IMR-90 (cell line): ENCODE data around the gene LPO. TPM values are rescaled to one million over a fixed set of nuclear protein-coding genes. Genes with fewer than 3 reads are reported as not detected.

ENCODE experiments used
- ATAC-seq: fragments of 200-7000 bp; cut with Tn5 transposase; 2 replicates; pipeline ENCODE4 v1.9.1; 2020; ENCODE audit warnings: low read depth, mild to moderate bottlenecking, moderate library complexity
- BruUV-seq: library from RNA; stranded (reverse); fragments of 400-500 nt; replicated peaks from 2 replicates; lab custom pipeline; 2021; lab: Mats Ljungman, UMichigan
- CTCF ChIA-PET: fragments of 300-600 bp; formaldehyde crosslinking; extraction: SDS; loops from one replicate; lab custom pipeline; 2021; ENCODE audit warnings: antibody characterized with exemption; lab: Yijun Ruan, JAX
- POLR2A ChIA-PET: fragments of 300-600 bp; sonication (Branson Sonifier 250); formaldehyde crosslinking; loops from one replicate; lab custom pipeline; 2022; ENCODE audit warnings: antibody characterized with exemption; ENCODE audit not compliant: unreplicated experiment; lab: Charles Lee
- DNase-seq: peaks from one replicate; pipeline ENCODE4 v3.0.0; 2013
- H2AFZ ChIP-seq: replicated peaks from 2 replicates; pipeline ENCODE3; 2013; ENCODE audit warnings: low read length, mild to moderate bottlenecking; ENCODE audit not compliant: poor library complexity
- H2AK5ac ChIP-seq: 2 replicates; pipeline ENCODE4 v1.6.1; 2013; ENCODE audit warnings: low read depth, low read length, inconsistent platforms
- H2AK9ac ChIP-seq: replicated peaks from 2 replicates; pipeline ENCODE3; 2013; ENCODE audit warnings: mild to moderate bottlenecking, low read depth, low read length, moderate library complexity; ENCODE audit not compliant: poor library complexity
- H2BK120ac ChIP-seq: 2 replicates; pipeline ENCODE4 v1.6.1; 2013; ENCODE audit warnings: low read depth, low read length, inconsistent platforms
- H2BK15ac ChIP-seq: 3 replicates; pipeline ENCODE4 v1.6.1; 2013; ENCODE audit warnings: low read depth, low read length, inconsistent platforms
- H2BK20ac ChIP-seq: 2 replicates; pipeline ENCODE4 v1.6.1; 2013; ENCODE audit warnings: low read depth, mild to moderate bottlenecking, inconsistent platforms, low read length, moderate library complexity
- H2BK5ac ChIP-seq: 2 replicates; pipeline ENCODE4 v1.6.1; 2013; ENCODE audit warnings: mild to moderate bottlenecking, low read depth, low read length, inconsistent platforms; ENCODE audit not compliant: poor library complexity, severe bottlenecking
- H3K14ac ChIP-seq: replicated peaks from 2 replicates; pipeline ENCODE4 v1.6.1; 2013; ENCODE audit warnings: low read depth, low read length, inconsistent platforms
- H3K18ac ChIP-seq: 2 replicates; pipeline ENCODE4 v1.6.1; 2013; ENCODE audit warnings: low read depth, low read length, control low read depth
- H3K23ac ChIP-seq: 2 replicates; pipeline ENCODE4 v1.6.1; 2013; ENCODE audit warnings: low read depth, low read length, inconsistent platforms
- H3K27ac ChIP-seq: 2 replicates; pipeline ENCODE4 v1.5.1; 2013; ENCODE audit warnings: mild to moderate bottlenecking, control low read depth, low read length; ENCODE audit not compliant: insufficient read depth
- H3K27me3 ChIP-seq: 2 replicates; pipeline ENCODE4 v1.6.1; 2013; ENCODE audit warnings: low read length; ENCODE audit not compliant: control insufficient read depth, insufficient read depth
- H3K36me3 ChIP-seq: 2 replicates; pipeline ENCODE4 v1.6.1; 2013; ENCODE audit warnings: low read length, mixed read lengths; ENCODE audit not compliant: control insufficient read depth, insufficient read depth
- H3K4ac ChIP-seq: 2 replicates; pipeline ENCODE4 v1.6.1; 2013; ENCODE audit warnings: low read depth, low read length, inconsistent platforms
- H3K4me1 ChIP-seq: 2 replicates; pipeline ENCODE4 v1.6.1; 2013; ENCODE audit warnings: low read length, mixed read lengths; ENCODE audit not compliant: control insufficient read depth, insufficient read depth
- H3K4me2 ChIP-seq: 2 replicates; pipeline ENCODE4 v1.6.1; 2013; ENCODE audit warnings: low read depth, mild to moderate bottlenecking, control low read depth, low read length, moderate library complexity
- H3K4me3 ChIP-seq: 2 replicates; pipeline ENCODE4 v1.5.1; 2013; ENCODE audit warnings: low read depth, mild to moderate bottlenecking, control low read depth, low read length, moderate library complexity; ENCODE audit not compliant: insufficient read depth
- H3K56ac ChIP-seq: 2 replicates; pipeline ENCODE4 v1.6.1; 2013; ENCODE audit warnings: low read length, inconsistent platforms; ENCODE audit not compliant: insufficient read depth; ENCODE audit errors: extremely low read depth
- H3K79me1 ChIP-seq, 2 experiments: 2 replicates each; pipeline ENCODE4 v1.6.1; 2013; ENCODE audit warnings: low read length in 2 of 2, inconsistent platforms in 1 of 2, low read depth in 1 of 2
- H3K9ac ChIP-seq: 2 replicates; pipeline ENCODE4 v1.6.1; 2013; ENCODE audit warnings: low read depth, low read length, control low read depth
- H3K9me1 ChIP-seq: 2 replicates; pipeline ENCODE4 v1.6.1; 2013; ENCODE audit warnings: low read length, inconsistent platforms; ENCODE audit not compliant: insufficient read depth
- H3K9me3 ChIP-seq: 2 replicates; pipeline ENCODE4 v1.6.1; 2013; ENCODE audit warnings: low read length; ENCODE audit not compliant: control insufficient read depth, insufficient read depth
- H4K20me1 ChIP-seq: 2 replicates; pipeline ENCODE4 v1.6.1; 2013; ENCODE audit warnings: low read length, inconsistent platforms; ENCODE audit not compliant: insufficient read depth
- H4K5ac ChIP-seq: 2 replicates; pipeline ENCODE4 v1.6.1; 2013; ENCODE audit warnings: mild to moderate bottlenecking, low read depth, low read length, control low read depth
- H4K8ac ChIP-seq, 2 experiments: 2 replicates each; pipeline ENCODE4 v1.6.1; 2013; ENCODE audit warnings: low read depth in 2 of 2, low read length in 2 of 2, control low read depth in 1 of 2, inconsistent platforms in 1 of 2
- H4K91ac ChIP-seq: 2 replicates; pipeline ENCODE4 v1.6.1; 2013; ENCODE audit warnings: low read depth, low read length, inconsistent platforms; ENCODE audit not compliant: insufficient read depth
- BHLHE40 ChIP-seq: fragments of 150-350 bp; IDR thresholded peaks from 2 replicates; pipeline ENCODE4 v1.6.1; 2016; ENCODE audit warnings: mild to moderate bottlenecking, low read depth, low read length
- CEBPB ChIP-seq: IDR thresholded peaks from 2 replicates; pipeline ENCODE4 v1.6.1; 2012; ENCODE audit warnings: low read depth, low read length, improper control_type of control experiment
- CHD1 ChIP-seq: IDR thresholded peaks from 2 replicates; pipeline ENCODE4 v1.6.1; 2012; ENCODE audit warnings: low read depth, low read length, improper control_type of control experiment
- ELK1 ChIP-seq: fragments of 150-350 bp; IDR thresholded peaks from 2 replicates; pipeline ENCODE4 v1.6.1; 2016; ENCODE audit warnings: low read depth, mild to moderate bottlenecking, low read length, moderate library complexity, borderline replicate concordance
- FOS ChIP-seq: fragments of 150-350 bp; IDR thresholded peaks from 2 replicates; pipeline ENCODE4 v1.6.1; 2016; ENCODE audit warnings: low read depth, low read length
- MAFK ChIP-seq: IDR thresholded peaks from 2 replicates; pipeline ENCODE4 v1.6.1; 2012; ENCODE audit warnings: low read depth, low read length, improper control_type of control experiment
- MAZ ChIP-seq: IDR thresholded peaks from 2 replicates; pipeline ENCODE4 v1.6.1; 2012; ENCODE audit warnings: low read depth, mild to moderate bottlenecking, low read length, improper control_type of control experiment, moderate library complexity, borderline replicate concordance
- MXI1 ChIP-seq: IDR thresholded peaks from 2 replicates; pipeline ENCODE4 v1.6.1; 2012; ENCODE audit warnings: low read depth, mild to moderate bottlenecking, low read length, moderate library complexity, borderline replicate concordance
- NFE2L2 ChIP-seq: fragments of 150-350 bp; IDR thresholded peaks from 2 replicates; pipeline ENCODE4 v1.6.1; 2016; ENCODE audit warnings: low read depth, mild to moderate bottlenecking, low read length
- POLR2A ChIP-seq: IDR thresholded peaks from 2 replicates; pipeline ENCODE4 v1.6.1; 2012; ENCODE audit warnings: mild to moderate bottlenecking, low read depth, low read length
- RAD21 ChIP-seq: IDR thresholded peaks from 2 replicates; pipeline ENCODE4 v1.6.1; 2012; ENCODE audit warnings: low read length, improper control_type of control experiment
- RCOR1 ChIP-seq: IDR thresholded peaks from 2 replicates; pipeline ENCODE4 v1.6.1; 2012; ENCODE audit warnings: mild to moderate bottlenecking, low read length, improper control_type of control experiment; ENCODE audit not compliant: insufficient replicate concordance
- RFX5 ChIP-seq: IDR thresholded peaks from 2 replicates; pipeline ENCODE4 v1.8.0; 2012; ENCODE audit warnings: low read depth, mild to moderate bottlenecking, low read length, moderate library complexity
- SMC3 ChIP-seq: fragments of 150-350 bp; IDR thresholded peaks from 2 replicates; pipeline ENCODE4 v1.6.1; 2016; ENCODE audit warnings: low read depth, mild to moderate bottlenecking, antibody characterized with exemption, low read length, moderate library complexity
- WGBS, 2 experiments: methylation state at CpG; one replicate each; pipeline versions ENCODE4 v1.1.5 to v1.1.7; 2013; ENCODE audit warnings: missing lambda C conversion rate in 2 of 2; ENCODE audit not compliant: insufficient read length in 1 of 2; ENCODE audit errors: extremely low coverage in 2 of 2; 5-methylcytosine and 5-hydroxymethylcytosine counted together
- dilution Hi-C: fragments of 300-500 bp; cut with HindIII; formaldehyde crosslinking; loops from one replicate; pipeline ENCODE4 v1.14.3; 2018; ENCODE audit warnings: low sequenced_read_pairs; ENCODE audit not compliant: unreplicated experiment
- in situ Hi-C: fragments of 300-500 bp; cut with MboI; formaldehyde crosslinking; loops from 3 replicates; pipeline ENCODE4 v1.14.3; 2019; ENCODE audit warnings: low sequenced_read_pairs, inconsistent platforms, mixed read lengths
- intact Hi-C: fragments of 100-400 bp; cut with micrococcal nuclease; formaldehyde crosslinking; loops from 2 replicates; pipeline ENCODE4 v1.10.0; 2022
- polyA plus RNA-seq, 3 experiments: library from polyadenylated mRNA; depleted of rRNA; stranded (reverse); fragments of >200 nt; gene quantifications; 2 replicates each; pipeline ENCODE4 v1.2.3, GENCODE V29; 2012; ENCODE audit warnings: low replicate concordance in 1 of 3
- total RNA-seq: library from RNA; depleted of rRNA; stranded (reverse); fragments of >200 nt; gene quantifications from 2 replicates; pipeline ENCODE4 v1.2.3, GENCODE V29; 2012
- TF ChIP-seq, protein P1 (sequence below): conservative IDR thresholded peaks from 2 replicates; pipeline ENCODE4 v1.5.1; 2012; ENCODE audit warnings: mild to moderate bottlenecking, low read depth, low read length, improper control_type of control experiment
- TF ChIP-seq, protein P2 (sequence below): fragments of 150-350 bp; IDR thresholded peaks from 2 replicates; pipeline ENCODE4 v1.6.1; 2017; ENCODE audit warnings: mild to moderate bottlenecking, antibody characterized with exemption, low read length, low read depth

LPO gene
- total and polyA plus RNA-seq, 2 of the 4 experiments (the other 2 are of a cell fraction): not detected

DNA sequence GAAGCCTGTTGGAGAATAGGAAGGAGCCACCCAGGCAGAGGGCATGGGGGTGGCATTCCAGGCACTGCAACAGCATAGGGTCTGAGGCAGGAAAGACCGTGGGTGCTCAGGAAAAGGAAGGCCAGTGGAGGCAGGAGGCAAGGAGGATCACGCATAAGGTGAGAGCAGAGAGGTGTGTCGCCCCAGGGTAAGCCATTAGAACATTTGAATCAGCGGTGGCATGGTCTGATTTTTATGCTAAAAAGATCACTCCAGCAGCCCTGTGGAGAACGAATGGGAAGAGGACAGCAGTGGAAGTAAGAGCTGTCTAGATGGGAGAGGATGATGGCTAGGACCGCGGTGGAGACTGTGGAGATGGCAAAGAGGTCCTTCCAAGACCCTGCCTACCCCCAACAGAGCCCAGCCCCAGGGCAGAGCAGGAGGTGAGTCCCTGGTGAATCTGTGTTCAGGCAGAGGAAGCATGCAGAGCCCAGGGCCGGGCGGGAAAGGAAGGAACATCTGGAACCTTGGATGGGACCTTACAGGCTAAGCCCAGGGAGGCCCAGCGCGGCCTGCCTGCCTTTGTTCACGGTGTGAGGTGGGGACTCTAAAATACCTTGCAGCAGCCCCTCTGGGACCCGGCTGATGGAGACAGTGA, 7.8 kb downstream of the LPO start:
- Histone ChIP-seq H4K91ac (no peak overlapping the region), H3K4me2 (no peak overlapping the region), H3K56ac (no peak overlapping the region), H3K79me1 (no peaks in the 10 kb centered on the region), H3K27me3 (peaks cover 75% of the 10 kb centered on the region), H3K23ac (no peak overlapping the region), H3K18ac (no peak overlapping the region), H4K5ac (no peak overlapping the region), H2AFZ (no peak overlapping the region), H2AK5ac (no peak overlapping the region), H2BK5ac (no peak overlapping the region), H2BK20ac (no peak overlapping the region), H3K36me3 (no peaks in the 10 kb centered on the region), H2AK9ac (no peak overlapping the region), H4K20me1 (no peaks in the 10 kb centered on the region), H3K9me1 (no peaks in the 10 kb centered on the region), H2BK15ac (no peak overlapping the region), H3K4me1 (no peaks in the 10 kb centered on the region), H3K9me3 (no peaks in the 10 kb centered on the region), H3K9ac (no peak overlapping the region), H3K27ac (no peak overlapping the region), H3K4me3 (no peak overlapping the region), H4K8ac (no peak overlapping the region), H2BK120ac (no peak overlapping the region), H3K14ac (no peak overlapping the region), H3K4ac (no peak overlapping the region)
- POLR2A ChIA-PET: no interaction called here
- TF ChIP-seq RAD21 (no peak), ELK1 (no peak), CEBPB (no peak), RCOR1 (no peak), MXI1 (no peak), FOS (no peak), BHLHE40 (no peak), SMC3 (no peak), MAFK (no peak), MAZ (no peak), POLR2A (no peak), CHD1 (no peak), RFX5 (no peak), NFE2L2 (no peak)
- TF ChIP-seq, protein P1, sequence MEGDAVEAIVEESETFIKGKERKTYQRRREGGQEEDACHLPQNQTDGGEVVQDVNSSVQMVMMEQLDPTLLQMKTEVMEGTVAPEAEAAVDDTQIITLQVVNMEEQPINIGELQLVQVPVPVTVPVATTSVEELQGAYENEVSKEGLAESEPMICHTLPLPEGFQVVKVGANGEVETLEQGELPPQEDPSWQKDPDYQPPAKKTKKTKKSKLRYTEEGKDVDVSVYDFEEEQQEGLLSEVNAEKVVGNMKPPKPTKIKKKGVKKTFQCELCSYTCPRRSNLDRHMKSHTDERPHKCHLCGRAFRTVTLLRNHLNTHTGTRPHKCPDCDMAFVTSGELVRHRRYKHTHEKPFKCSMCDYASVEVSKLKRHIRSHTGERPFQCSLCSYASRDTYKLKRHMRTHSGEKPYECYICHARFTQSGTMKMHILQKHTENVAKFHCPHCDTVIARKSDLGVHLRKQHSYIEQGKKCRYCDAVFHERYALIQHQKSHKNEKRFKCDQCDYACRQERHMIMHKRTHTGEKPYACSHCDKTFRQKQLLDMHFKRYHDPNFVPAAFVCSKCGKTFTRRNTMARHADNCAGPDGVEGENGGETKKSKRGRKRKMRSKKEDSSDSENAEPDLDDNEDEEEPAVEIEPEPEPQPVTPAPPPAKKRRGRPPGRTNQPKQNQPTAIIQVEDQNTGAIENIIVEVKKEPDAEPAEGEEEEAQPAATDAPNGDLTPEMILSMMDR: no peak
- TF ChIP-seq, protein P2, sequence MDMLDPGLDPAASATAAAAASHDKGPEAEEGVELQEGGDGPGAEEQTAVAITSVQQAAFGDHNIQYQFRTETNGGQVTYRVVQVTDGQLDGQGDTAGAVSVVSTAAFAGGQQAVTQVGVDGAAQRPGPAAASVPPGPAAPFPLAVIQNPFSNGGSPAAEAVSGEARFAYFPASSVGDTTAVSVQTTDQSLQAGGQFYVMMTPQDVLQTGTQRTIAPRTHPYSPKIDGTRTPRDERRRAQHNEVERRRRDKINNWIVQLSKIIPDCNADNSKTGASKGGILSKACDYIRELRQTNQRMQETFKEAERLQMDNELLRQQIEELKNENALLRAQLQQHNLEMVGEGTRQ: no peak
- BruUV-seq: no TSS peak
- no peak for DNase-seq
- in situ Hi-C loops: no loop called here
- no peak for ATAC-seq
- dilution Hi-C loops: no loop called here
- intact Hi-C loops: no loop called here
- 71% methylated on average over 10 of the region's 13 CpGs; no CpG with 5 or more reads in 1 of the 2 experiments for WGBS, 2 experiments
- CTCF ChIA-PET: no interaction called here
